Limb (tissue), 2 donors: Measurements from ENCODE around the gene ADAMTS15.

Experiments
- DNase-seq, 2 donors: peaks; one replicate each; pipeline ENCODE4 v3.0.0-alpha.2; 2016; ENCODE audit errors: extremely low spot score in 2 of 2

The ADAMTS15 gene

DNA sequence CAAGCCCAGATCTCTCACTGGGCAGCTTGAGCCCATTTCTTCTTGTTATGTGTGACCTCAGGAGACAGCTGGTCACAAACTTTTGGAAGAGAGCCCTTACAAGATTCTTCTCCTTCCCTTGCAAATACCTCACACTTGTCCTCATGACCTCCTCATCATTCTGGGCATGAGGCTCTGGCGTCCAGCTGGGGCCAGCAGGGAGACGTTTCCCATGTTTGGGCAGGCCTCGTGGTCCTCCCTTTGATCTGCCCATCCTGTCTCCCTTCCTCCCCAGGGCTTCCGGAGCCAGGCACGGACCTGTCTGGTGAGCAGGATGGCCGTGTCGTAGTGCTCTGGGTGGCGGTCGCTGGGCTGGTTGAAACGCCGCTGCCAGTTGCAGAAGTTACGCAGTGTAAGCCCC, 29.7 kb upstream of the ADAMTS15 start:
- no peak for DNase-seq

DNA sequence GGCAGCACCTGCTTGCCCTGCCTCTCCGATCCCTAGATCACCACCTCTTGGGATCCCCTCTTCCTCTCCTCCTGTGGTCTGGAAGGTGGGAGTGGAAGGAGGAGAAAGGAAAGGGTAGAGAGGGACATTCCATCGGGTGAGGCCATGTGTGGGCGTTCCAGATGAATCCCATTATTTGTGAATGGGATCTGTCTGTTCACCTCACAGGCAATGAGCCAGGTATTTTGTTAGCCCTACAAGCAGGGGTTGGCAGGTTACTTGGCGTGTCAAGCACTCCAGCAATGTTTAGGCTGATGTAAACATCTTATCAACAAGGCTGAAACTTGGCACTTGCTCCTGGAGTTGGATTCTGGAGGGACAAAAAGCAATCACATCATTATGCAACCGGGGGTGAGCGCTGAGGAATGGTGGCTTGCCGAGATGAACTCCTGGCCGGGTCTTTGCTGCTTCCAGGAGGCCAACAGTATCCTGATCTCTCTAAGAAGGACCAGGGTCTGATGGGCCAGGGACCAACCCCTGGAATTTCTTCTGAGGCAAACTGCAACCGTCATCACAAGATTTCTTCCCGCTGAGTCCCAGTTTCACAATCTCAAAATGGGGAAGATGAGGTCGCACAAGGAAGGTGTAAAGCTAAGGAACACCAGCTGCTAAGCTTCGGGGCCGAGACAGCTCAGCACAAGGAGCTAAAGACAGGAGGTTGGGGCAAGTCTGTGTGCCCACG, 27.8 kb upstream of the ADAMTS15 start:
- DNase-seq: no peak

DNA sequence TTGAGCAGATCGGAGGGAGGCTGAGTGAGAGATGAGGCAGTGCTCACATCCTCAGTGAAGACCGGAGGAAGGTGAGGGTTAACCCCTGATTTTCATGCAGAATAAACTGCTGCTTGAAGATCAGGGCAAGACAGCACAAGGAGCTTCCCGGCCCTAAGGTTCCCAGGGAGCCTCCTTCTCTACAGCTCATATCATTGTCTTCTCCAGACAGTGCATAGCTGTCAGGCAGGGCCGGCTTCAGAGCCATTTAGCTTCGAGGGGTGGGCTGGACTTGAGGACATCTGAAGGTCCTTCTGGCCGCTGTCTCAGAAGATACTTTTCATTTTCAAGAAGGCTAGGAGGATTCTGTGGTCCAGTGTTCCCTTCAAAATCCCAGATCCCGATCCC, 27.3 kb upstream of the ADAMTS15 start:
- no peak for DNase-seq

DNA sequence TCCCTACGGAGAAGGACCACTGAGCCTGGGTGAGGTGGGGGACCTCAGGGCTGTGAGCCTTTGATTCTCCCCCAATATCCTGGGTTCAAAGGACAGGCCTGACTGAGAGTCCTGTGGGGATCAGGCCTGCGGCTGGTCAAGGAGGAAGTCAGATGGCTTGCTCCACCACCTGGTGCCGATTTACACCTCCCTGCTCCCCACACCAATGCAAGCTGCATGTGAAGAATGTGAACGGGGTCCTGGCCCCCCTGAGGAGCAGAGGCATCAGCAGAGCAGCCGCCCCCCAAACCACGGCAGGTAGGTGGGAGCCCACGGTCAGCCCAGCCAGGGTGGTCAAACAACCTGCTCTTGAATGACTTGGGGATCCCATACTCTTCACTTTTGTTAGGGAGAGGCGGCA, 26.7 kb upstream of the ADAMTS15 start:
- no peak for DNase-seq

DNA sequence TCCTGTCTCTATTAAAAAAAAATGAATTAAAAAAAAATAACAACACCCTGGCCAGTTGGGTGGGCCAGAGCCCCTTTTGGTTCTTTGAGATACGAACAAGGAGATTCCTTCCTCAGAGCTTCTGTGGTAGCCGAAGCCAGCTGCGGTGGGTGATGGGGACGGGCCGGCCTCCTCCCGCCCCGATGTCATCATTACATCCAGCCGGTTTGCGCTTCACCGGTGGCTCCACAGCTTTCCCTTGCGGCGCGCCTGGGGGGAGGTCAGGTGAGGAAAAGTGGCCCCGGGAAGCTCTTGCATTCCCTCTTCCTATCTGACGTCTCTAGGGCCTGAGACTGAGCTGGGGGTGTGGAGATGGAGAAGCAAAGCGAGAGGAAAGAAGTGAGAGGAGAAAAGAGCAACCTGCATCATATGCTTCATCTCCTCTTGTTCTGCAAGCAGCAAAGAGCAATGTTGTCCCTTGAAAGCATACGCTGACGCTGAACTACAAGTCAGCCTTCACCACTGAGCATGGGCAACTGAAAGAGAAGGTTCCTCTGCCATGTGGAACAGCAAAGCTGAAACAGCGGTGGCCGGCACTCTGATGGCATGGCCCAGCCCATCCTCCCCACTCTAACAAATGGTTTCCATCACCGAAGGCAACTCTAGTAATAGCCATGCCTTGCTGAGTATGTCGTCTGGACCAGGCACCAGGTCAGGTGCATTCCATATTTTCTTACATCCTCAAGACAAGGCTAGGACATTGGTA, 26.0 kb upstream of the ADAMTS15 start:
- no peak for DNase-seq

DNA sequence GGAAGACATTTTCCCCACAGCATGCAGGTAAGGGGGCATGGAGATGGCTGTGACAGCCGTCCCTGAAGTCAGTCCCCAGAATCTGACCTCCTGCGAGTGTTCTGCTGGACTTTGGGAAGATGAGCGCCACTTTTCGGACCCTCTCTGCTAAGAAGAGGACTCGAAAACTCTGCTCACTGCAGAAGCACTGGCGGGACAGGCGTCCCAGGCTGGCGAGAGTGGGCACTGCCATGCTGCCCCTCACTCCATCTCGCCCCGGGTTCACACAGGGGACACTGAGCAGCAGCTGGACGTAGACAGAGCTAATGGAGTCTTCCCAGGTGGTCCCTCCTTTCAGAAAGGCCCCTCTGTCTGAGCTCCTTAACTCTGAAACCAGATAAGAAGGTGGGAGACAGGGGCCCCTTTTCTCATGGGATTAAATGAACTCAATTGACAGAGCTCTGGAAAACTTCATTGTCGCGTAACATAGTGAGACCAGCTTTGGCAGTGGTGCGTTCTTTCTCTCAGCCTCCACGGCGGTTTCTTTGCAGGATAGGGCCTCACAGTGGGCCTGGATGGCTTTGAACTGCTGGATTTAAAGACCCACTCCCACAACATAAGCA, 24.8 kb upstream of the ADAMTS15 start:
- DNase-seq: no peak

DNA sequence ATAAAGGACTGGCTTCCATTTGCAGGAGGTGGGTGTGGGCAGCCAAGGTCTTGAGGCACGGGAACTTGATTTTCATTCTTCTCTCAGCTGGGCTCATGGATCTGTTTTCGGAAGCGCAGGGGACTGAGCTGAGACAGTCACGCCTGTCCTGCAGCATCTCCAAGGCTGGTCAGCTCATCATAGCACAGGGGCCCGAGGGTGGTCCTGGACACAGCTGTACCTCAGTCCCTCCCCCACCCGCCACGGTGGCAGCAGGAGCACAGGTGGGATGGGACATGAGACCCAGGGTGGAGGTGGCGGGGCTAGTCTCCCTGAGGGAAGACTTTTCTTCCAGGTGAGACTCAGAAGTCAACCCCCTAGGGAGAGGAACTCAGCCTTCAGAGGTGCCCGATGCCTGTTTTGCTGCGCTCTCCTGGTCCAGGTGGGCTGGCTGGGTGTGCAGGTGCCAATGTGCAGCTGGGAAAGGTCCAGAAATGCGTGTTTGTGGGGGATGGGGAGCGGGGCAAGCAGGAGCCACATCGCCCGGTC, 23.8 kb upstream of the ADAMTS15 start:
- DNase-seq: no peak

DNA sequence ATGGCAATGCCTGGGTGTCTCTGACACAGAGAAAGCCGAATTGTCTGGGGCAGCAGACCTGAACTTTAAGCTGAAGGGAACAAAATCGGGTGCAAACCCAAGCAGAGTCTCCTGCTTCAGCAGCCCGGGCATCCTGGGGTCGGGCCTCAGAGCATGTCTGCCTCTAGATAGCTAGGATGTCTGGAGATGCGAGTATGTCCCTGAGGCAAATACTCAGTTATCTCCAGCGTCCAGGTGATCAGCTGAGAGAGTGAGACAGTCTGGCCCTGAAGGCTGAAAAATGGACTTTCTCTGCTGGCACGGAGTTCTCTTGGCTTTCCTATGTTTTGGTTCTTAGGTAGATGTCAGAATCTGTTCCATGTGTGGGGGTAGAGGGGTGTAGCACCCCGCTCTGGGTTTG, 23.3 kb upstream of the ADAMTS15 start:
- DNase-seq: no peak

DNA sequence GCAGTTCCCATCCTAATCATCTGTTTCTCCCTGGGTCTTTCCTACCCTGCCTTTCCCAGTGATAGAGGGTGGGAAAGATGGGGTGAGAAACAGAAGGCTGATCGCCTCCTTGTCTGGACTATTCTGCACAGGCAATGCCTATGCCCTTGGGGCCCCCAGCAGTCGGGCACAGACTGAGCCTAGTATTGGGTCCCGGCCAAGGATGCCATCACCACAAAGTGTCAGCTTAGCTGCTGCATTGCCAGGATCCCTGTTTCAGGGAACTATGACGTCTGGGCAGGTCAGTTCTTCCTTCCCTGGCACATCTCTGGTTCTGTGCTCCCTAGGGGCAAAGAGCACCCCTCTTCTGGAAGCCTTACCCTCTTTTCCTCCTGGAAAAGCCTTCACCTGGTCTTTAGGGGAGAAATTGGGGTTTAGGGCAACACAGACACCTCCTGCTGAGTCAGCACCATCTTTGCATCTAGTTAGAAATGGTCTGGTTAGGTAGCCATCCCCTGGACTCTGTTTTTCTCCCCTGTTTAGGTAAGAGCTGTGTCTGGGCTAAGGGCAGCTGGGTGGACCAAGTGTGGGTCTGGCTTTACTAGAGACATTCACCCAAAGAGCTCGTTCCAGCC, 22.1 kb upstream of the ADAMTS15 start:
- DNase-seq: no peak

DNA sequence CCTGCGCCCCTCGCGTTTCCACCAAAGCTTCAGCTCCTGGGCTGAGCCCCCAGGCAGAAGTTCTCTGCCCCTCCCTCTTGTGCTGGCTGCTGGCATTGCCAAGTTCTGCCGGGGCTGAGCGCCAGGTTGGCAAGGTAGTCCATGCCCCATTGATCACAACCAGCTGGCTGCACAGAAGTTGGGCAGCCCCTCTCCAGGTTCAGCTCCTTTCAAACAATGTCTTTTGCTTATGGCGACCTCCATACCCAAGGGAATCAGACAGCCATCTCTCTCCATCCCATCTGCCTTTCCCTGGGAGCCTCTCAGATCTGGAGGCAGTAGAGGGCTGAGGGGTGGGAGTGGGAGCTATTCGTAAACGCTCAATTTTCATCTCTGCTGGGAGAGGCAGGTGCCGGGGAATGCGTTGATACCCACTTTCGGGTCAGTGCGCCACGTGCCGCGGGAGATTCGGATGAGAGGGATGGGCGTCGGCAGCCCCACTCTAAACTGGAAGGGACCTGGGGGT, 21.6 kb upstream of the ADAMTS15 start:
- no peak for DNase-seq

DNA sequence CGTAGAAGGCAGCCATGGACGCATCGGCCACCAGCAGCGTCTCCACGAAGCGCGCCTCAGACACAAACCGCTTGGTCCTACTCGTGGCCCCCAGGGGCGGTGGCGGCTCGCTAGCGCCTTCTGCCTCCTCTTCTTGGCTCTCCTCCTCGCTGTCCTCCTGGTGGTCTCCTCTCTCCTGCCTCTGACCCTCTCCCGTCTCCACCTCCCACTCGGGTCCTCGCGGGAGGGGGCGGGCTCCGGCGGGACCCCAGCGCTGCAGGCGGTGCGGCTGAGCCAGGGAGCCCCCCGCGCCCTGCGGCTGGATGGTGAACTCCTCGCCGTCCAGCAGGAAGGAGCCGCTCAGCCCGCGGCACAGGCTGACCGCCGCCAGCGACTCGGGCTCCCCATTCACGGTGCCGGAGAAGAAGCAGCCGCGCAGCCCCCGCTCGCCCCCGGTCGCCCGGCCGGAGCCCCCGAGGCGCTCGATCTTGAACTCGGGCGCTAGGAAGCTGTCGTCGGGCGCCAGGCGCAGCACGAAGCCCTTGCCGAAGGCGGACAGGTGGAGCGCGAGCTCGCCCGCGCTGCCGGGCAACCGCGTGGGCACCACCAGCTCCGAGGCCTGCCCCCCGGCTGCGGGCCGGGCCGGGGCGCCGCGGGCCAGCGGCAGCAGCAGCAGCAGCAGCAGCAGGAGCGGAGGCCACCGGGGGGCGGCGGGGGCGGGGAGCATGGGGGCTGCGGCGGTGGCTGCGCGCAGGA, 20.7 kb upstream of the ADAMTS15 start:
- DNase-seq: peak in 1 of 2 donors; percentile 72

DNA sequence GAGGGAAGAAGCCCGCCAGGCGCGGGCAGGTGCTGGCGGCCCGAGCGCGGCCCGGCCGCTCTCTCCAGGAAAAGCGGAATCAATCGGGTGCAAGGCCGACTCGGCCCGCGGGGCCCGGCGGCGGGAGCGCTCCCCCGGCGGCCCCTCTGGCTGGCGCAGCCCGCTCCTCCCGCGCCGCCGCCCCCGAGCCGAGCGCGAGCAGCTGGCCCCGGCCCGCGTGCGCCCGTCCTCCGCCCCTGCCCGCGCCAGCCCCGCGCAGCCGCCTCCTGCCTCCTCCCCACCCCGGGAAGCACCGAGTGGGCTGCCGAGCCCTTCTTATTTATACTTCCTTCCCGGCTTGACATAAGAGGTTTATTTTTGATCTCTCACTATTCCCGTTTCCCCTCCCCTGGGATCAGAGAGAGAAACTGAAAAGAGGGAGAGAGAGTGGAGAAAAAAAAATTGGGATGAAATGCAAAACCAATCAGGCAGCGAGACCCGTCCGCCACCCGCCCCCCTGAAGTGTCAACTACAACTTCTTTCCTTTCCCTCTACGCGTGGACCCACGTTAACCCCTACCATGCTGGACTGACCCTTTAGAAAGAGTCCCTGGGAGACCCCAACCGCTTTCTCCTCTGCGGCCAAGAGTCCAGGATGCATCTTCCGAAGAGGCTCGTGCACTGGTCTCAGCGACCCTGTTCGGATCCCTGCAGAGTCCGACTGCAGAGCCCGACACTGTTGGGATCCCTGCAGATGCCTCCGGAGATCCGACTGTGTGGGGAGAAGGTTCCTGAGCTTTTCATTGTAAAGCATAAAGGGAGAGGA, 19.9 kb upstream of the ADAMTS15 start, which contains the start of gene ADAMTS8:
ADAMTS8 (minus strand) TSS at position 294 of the 804 bp plus-strand sequence. CDS start 323 bp downstream, outside the sequence.
- DNase-seq: no peak

DNA sequence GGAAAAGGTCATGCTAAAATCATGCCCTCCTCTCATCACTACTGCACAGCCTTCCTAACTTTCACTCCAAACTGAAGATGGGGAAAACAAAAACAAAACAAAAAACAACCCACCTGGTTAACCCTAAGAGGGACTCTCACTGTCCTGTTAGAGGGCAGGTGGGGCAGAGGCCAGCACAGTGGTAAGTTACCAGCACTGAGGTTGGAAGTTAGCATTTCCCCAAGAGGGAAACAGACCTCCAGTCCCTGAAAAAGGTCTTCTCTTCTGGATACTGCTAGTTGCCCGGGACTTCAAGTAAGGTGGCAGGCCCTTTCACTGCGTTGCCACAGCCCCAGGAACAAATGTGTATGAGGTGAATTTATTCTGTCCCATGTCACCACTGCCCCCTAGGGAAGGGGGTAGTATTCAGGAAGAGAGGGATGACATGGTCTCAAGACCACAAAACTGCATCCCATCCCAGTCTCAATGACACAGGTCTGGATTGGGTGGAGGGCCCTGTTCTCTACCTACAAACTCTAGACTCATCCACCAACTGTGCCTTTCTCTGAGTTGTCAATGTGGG, 19.2 kb upstream of the ADAMTS15 start:
- DNase-seq: no peak

DNA sequence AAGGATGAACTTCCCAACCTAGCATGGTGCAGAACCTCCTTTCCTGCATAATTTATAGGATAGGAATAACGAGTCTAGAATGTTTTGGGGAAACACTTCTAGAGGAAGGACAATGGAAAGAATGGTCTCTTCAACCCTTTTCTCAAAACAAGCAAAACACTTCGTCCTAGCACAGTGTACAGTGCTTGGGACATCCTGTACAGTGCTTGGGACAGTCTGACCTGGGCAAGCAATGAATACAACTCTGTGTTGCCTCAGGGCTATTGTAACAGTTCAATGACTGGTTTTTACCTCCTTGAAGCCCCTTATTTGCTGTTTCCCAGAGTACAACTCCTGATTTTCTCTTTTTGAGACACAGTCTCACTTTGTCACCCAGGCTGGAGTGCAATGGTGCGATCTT, 18.5 kb upstream of the ADAMTS15 start:
- DNase-seq: no peak

DNA sequence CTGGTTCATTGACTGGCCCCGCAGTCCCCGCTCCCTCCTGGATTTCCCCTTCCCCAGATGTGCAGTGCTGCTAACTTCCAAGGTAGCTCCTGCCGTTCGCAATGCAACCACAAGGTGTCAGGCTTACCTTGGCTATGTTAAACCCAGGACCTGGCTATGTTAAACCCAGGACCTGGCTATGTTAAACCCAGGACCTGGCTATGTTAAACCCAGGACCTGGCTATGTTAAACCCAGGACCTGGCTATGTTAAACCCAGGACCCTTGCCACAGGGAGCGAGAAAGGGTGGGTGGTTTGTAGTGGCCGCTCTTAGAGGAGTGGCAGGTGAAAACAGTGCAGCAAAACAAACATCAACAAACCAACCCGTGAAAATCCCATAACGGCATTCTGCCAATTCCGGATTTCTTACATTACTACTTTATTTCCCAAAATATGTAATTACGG, 17.1 kb upstream of the ADAMTS15 start:
- peak in 1 of 2 donors; percentile 83 for DNase-seq

DNA sequence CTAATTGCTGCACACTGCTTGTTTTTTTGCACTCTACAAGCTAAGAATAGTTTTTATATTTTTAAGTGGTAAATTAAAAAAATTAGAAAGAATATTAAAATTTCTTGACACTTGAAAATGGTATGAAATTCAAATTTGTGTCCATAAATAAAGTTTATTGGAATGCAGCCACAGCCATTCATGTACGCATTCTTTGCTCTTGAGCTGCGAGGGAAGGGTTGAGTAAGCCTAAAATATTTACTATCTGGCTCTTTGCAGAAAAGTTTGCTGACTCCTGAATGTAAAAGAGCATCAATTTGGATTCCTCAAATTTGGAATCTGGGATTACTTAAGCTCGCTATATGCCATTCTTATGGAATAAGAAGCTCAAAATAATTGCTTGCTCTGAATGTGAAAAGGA, 16.6 kb upstream of the ADAMTS15 start:
- no peak for DNase-seq

DNA sequence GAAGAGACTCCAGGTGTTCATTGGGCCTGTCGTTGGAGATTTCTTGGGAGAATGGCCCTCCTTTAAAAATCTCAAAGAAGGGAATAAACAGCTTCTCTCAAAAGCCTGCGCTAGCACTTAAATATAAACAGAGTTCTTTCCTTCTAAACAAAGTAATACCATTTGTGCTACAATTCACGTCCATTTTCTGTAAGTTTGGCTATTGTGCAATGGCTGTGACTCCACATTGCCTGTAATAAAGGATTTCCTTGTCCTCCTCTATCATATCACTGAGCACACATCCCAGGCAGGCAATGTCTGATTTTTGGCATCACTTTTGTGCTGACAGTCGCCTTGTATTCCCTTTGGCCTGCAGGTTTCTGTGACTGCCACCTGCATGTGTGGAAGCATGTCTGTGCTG, 15.1 kb upstream of the ADAMTS15 start:
- no peak for DNase-seq

DNA sequence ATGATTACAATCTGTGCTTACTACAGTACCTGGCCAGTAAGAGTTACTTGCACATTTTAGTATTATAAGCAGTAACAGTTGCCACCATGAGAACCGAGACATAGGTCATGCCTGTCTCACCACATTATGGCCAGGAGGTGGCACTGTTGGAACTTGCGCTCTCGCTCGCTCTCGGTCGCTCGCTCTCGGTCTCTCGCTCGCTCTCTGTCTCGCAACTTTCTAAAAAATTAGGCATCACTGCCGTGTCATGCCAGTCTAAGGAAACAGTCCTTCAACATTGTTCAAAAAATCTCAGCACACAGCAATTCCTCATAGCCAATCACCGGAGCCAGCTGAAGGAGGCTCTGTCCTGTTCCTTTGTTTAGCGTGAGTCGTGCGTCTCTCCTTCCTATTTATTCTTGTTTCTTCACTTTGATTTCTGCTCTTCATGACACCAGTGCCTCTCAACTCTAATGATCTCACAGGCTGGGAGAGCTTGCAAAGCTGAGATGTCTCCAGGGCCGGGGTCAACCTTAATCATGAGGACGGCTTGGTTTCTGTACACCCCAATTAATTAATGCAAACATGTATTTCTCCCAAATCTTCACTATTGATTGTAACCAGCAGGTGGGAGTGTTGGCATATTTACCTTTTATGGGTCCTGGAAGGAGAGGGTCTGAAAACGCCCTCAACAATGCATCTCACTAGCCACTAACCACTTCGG, 13.8 kb upstream of the ADAMTS15 start:
- DNase-seq: peak; percentile 84 to 90

DNA sequence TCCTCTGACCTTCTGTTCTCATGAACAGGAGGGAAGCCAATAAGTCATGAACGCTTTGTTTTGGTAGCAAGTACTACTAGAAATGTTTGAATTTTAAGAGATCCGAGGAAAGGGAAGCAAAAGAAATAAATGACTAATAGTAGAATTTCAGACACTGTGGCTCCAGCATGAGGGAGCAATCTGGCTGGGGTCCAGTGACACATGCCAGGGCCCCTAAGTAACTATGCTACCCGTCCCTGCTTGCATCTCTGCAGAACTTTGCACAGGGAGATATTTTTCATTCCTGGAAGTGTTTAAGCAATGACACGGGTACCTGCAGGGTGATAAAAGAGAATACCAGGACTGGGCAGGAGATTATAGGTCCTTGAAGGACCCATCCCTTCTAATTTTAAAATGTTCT, 12.8 kb upstream of the ADAMTS15 start:
- no peak for DNase-seq
